ENCODE measurements around the gene TC2N.

Gene TC2N

DNA sequence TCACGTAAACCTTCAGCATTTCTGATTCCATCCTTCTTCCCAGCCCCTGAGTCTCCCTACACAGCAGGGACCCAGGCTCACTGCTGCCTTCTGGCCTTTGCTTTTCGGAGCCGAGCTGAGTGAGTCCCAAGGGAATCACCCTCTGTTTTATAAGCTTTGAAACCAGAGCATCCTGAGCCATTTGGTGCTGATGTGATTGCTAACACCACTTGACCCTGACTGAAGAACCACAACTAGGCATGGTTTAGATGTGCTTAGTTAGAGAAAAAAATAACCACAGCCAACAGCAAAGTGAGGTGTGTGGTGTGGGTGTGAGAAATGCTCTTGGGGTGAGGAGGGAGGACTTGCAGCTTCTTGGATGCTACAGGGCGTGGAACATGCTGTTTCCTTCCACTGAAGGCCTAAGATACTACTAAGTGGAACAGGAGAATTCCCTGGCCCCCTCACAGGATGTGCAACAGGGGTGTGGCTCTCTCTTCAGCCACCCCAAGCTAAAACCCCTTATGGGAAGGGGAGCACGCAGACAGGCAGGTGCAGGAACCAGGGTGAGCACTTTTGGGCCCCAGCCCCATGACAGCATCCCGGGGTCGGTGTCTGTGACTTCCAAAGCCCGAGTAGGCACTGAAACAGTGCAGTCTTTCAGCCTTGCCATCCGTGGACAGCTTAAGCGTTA is at the start of gene TC2N:
Gene TC2N, minus strand, starts transcription at position 221 of the 673 bp plus-strand sequence. CDS start 53,767 bp downstream, outside the sequence.
- no peak for DNase-seq (ENCODE audit: extremely low read depth, low read depth)
- TF ChIP-seq, protein P1, sequence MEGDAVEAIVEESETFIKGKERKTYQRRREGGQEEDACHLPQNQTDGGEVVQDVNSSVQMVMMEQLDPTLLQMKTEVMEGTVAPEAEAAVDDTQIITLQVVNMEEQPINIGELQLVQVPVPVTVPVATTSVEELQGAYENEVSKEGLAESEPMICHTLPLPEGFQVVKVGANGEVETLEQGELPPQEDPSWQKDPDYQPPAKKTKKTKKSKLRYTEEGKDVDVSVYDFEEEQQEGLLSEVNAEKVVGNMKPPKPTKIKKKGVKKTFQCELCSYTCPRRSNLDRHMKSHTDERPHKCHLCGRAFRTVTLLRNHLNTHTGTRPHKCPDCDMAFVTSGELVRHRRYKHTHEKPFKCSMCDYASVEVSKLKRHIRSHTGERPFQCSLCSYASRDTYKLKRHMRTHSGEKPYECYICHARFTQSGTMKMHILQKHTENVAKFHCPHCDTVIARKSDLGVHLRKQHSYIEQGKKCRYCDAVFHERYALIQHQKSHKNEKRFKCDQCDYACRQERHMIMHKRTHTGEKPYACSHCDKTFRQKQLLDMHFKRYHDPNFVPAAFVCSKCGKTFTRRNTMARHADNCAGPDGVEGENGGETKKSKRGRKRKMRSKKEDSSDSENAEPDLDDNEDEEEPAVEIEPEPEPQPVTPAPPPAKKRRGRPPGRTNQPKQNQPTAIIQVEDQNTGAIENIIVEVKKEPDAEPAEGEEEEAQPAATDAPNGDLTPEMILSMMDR (IDR thresholded peaks at IDR 0.05; ENCODE audit: low read depth, low read length) = no peak

DNA sequence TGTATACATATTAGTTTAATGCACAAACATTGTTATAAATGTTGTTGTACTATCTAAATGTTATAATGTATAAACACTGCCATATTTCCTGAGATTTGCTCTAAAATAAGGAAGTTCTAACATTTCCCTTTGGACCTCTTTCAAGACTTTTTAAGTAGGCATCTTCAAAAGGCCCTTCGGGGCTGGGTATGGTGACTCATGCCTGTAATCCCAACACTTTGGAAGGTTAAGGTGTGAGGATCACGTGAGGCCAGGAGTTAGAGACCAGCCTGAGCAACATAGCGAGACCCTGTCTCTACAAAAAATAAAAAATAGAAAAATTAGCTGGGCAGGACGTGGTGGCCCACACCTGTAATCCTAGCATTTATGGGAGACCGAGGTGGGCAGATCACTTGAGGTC is 44.7 kb upstream of the TC2N start:
- TF ChIP-seq, protein P1 (IDR thresholded peaks at IDR 0.05; ENCODE audit: low read depth, low read length) = no peak
- DNase-seq (ENCODE audit: extremely low read depth, low read depth) = no peak

DNA sequence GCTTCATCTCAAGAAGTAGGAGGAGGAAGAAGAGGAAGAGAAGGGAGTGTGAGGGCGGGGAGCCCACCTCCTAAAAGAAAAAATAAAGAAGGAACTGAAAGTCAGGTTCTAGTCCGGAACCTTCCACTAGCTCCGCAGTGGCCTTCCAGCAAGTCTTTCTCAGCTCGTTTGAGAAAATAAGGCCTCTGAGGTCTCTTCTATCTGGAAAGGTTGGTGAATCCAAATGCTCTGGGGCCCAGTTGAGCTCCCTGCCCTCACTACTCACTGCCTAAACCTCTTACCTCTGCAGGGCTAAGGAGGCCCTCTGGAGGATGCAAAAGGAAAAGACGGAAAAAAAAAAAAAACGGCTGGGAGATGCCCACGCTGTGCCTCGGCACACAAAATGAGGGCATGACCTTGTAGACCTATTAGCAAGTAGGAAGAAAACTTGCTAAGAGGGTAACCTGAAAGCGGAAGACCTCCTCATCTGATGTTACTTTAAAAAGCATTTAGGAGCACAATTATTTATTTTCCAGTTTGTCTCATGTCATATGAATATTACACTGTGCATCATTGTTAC is 44.2 kb upstream of the TC2N start:
- no peak for DNase-seq (ENCODE audit: extremely low read depth, low read depth)
- TF ChIP-seq, protein P1 (IDR thresholded peaks at IDR 0.05; ENCODE audit: low read depth, low read length) = peak; percentile 51

DNA sequence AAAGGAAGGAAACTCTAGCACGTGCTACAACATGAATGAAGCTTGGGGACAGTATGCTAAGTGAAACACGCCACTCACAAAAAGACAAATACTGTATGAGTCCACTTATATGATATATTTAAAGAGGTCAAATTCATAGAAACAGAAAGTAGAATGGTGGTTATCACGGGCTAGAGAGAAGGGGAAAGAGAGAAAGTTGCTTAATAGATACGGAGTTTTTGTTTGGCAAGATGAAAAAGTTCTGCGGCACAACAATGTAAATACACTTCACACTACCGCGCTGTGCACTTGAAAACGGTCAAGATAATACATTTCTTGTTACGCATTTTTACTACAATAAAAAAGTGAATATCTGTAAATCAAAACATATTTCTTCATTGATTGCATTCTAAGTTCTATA is 42.9 kb upstream of the TC2N start:
- TF ChIP-seq, protein P1 (IDR thresholded peaks at IDR 0.05; ENCODE audit: low read depth, low read length) = no peak

DNA sequence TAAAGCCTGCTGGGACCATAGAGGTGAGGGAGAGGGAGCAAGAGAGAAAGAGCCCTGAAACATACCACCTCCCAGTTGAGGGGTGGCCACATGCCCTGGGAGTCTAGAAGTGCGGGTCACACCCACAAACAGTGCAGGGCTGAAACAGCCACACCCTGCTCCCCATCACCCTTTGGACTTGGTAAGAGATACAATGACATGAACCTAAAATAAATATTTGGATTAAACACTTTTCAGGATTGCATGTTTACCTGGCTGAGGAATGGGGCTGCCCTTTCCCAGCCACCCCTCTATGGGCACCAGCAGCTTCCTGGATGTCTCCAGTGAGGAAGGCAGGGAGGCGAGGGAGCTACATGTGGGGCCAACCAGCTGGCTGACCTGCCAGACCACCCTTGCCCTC is 39.0 kb upstream of the TC2N start:
- TF ChIP-seq, protein P1 (IDR thresholded peaks at IDR 0.05; ENCODE audit: low read depth, low read length) = no peak
- DNase-seq (ENCODE audit: extremely low read depth, low read depth) = no peak

More for the DNA sequence above, 42.9 kb upstream of the TC2N start:
- no peak for DNase-seq (ENCODE audit: extremely low read depth, low read depth)

DNA sequence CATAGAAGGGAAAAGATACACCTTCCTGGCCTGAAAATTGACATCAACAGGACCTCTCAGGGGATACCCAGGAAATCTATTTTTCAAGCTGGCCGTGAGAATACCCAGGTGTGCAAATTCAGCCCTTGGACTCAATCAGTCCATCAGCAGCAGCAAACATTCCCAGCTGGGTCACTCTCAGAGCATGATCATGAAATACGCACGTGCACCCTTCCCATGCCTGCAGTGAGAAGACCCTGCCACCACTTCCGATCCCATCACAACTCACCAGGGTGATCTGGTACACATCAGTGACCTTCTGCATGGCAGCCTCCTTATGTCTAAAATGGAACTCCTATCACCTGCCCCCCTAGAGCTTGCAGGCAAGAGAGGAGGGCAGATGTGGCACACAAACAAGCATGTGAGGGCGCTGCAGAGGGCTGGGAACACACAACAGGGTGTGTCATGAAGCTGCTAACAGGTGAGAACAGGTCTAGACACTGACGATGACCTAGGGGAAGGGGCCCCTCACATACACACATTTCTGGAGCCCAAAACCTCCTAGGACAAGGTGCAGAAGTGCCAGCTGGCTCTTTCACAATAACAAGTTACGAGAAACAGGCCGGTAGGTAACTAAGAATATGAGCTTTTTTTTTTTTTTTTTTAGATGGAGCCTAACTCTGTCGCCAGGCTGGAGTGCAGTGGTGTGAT is 37.8 kb upstream of the TC2N start:
- TF ChIP-seq, protein P1 (IDR thresholded peaks at IDR 0.05; ENCODE audit: low read depth, low read length) = no peak
- no peak for DNase-seq (ENCODE audit: extremely low read depth, low read depth)

DNA sequence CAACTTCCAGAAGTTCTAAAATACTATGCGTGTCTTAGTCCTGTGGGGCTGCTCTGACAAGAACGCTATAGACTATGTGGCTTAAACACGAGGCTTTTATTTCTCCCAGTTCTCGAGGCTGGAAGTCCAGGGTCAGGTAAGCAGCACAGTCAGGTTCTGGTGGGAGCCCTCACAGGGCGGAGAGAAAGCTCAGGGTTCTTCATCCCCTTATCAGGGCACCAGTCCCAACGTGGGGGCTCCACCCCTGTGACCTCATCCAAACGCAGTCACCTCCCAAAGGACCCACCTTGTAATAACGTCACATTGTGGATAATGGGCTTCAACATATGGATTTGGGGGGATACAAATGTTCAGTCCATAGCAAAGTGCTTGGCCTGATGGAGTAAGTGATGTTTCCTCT is 37.1 kb upstream of the TC2N start:
- TF ChIP-seq, protein P1 (IDR thresholded peaks at IDR 0.05; ENCODE audit: low read depth, low read length) = no peak

More for the DNA sequence above, 37.1 kb upstream of the TC2N start:
- no peak for DNase-seq (ENCODE audit: extremely low read depth, low read depth)

All from AG09319 (cell line).